ENCODE data around the gene CACNA1C.

Gene CACNA1C

DNA sequence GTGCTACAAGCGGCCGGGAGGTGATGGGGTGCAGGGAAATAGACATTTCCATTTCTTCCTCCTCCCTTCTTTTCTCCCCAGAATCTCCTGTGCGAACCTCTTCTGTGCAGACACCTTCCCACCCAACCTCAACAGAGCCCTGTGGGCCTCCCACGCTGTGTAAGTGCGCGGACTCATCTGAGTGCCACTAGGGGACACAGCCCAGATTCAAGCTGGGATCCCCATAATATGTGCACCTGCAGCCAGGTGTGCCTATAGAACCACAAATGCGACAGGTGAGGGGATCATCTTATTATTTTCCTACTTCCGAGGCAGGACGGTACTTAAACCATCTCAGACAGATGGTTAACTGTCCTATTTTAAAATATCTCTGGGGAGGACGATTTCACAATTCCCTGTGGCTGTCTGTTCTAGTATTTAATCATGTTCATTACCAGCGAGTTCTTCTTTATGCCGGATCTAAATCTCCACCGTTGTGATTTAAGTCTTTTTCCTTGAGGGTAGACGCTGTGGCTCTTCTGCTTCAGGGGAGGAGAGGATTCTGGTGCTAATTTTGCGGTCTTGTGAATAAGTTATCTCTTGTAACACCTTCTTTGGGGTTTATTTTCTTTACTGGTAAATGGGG lies 17.2 kb upstream of the CACNA1C start:
- DNase-seq: no peak

- DNase-seq: no peak
Observed at GRCh38 chr12:2039034-2039433, 13.8 kb upstream of the CACNA1C start.

GRCh38 chr12:2043054-2043453 lies 9.7 kb upstream of the CACNA1C start:
- no peak for DNase-seq

GRCh38 chr12:2044165-2044564 lies 8.6 kb upstream of the CACNA1C start:
- no peak for DNase-seq

DNA sequence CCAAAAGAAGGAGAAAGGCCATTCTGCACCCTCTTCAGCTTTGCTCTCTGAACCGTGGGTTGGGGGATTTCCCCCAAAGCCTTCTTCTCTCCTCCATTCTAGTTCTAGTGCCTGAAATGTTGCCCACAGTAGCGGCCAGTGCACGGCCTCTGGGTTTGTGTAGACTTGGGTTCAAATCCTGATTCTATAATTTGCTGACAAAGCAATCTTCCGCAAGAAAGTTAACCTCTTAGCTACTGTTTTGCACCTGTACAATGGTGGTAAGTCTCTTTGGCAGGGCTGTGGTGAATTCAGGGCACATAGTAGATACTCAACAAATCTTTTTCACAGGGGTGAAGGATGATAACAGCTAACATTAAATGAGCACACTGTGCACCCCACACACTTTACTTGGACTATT lies 5.8 kb upstream of the CACNA1C start:
- DNase-seq: no peak

DNA sequence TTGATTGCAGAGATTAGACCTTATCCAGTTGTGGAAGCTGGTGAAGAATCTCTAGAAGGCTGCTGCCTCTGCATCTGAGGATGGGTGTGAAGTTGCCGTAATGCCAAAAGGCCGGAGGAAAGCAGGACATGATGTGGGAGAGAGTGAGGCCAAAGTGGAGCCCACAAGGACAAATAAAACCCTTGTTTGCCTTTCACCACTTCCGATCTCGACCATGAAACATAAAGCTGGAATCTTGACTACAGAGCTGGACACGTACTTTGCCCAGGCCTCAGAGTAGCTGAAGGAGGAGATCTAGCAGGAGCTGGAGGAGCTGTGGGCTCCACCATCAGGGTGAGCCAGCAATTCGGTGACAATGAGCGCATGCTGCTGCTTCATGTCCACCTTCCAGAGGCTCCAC lies 5.0 kb upstream of the CACNA1C start:
- no peak for DNase-seq

DNA sequence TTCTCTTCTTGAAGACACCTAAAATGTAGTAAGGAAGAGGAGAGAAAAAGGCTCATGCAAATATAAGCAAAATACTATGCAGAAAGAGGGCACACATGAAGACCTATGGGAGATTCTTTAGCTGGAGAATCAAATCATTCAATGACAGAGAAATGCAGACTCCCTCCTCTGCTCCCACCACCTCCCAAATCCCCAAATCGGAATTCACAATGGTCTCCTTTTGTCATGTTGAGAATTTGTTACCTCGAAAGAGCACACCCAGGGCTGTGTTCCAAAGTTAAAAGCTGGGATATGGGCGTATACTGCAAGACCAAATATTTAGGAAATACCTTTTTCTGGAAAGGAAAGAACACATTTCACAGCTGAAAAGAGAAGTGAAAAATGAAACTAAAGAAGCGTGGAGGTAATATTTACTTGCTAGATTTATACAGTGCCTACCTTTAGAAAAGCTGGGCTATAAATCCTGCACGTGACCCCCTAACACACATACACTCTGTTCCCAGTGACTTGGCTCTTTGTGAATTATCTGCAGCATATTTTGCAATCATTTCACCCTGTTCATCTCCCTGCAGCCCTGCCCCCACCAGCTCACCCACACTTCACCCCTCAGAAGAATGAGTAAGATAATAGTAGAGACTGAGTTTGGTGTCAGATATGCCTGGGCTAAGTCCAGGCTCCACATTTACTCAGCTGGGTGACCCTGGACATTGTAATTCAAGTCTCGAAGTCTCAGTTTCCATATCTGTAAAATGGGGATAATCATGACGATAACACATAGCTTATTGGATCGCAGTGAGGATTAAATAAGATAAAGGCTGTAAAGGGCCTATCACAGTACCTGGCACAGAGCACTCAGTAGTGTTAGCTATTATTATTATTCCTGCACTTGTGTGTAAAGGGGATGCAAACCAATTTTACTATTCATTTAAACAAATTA lies 2.9 kb upstream of the CACNA1C start:
- no peak for DNase-seq

- DNase-seq: no peak
Observed at GRCh38 chr12:2051700-2052621, 826 bp upstream of the CACNA1C start.

GRCh38 chr12:2053691-2054090 lies 904 bp downstream of the CACNA1C start:
- DNase-seq: no peak

GRCh38 chr12:2054091-2055018 lies 1.6 kb downstream of the CACNA1C start:
- DNase-seq: no peak

- DNase-seq: peak; percentile 78
Observed at GRCh38 chr12:2057041-2057794, 4.4 kb downstream of the CACNA1C start.

GRCh38 chr12:2057795-2058408 lies 5.1 kb downstream of the CACNA1C start:
- no peak for DNase-seq

DNA sequence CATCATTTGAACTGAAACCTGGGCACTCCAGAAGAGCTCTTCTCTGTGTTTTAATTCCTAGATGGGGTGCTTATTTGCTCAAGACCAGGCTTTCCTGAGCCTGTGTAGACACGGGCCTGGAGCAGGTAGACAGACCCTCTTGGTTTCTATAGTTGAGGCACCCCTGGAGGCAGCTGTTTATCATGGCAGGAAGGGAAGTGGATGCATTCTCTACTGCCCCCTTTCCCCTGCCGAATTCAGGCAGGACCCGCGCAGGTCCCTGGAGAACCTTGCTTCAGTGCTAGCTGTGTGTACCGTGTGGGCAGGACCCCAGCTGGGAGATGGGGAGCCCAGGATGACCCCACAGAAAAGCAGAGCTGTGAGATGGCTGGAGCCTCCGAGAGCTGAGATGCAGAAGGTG lies 6.0 kb downstream of the CACNA1C start:
- DNase-seq: no peak

- no peak for DNase-seq
Observed at GRCh38 chr12:2061402-2061801, 8.6 kb downstream of the CACNA1C start.

DNA sequence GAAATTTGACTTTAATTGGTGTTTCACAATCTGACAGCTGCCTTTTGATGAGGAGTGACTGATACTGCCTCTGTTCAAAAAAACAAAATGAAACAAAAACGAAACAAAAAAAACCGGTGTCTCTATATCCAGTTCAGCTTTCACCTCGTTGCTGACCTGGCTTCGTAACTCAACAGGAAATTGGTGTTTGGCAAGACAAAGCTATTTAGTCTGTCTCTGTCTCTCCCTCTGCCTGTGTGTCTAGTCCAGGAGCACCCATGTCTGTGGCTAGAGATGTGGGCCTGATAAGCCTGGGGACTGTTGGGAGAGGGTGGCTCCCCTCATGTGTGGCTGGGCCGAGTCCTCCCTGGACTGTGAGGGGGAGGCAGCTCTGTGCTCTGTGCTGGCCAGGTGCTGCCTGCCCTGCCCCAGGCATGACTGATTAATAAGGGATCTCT lies 11.3 kb downstream of the CACNA1C start:
- DNase-seq: no peak

DNA sequence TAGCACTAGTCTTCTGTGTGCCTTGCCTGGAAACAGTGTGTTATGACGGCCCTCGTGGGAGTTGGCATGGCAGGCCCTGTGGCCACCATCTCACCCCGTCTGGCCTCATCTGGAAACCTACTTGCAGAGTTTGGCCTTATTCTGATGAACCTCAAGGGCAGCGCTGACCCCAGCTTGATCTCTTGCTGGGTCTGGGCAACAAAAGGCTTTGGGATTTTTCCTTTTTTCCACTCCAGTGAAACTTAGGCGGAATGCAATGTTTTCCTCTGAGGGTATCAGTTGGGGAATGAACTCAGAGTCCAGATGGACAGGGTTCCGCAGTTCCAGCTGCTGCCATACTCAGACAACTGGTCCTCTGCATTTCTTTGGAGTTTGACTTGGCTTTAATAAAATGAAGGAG lies 15.9 kb downstream of the CACNA1C start:
- no peak for DNase-seq

DNA sequence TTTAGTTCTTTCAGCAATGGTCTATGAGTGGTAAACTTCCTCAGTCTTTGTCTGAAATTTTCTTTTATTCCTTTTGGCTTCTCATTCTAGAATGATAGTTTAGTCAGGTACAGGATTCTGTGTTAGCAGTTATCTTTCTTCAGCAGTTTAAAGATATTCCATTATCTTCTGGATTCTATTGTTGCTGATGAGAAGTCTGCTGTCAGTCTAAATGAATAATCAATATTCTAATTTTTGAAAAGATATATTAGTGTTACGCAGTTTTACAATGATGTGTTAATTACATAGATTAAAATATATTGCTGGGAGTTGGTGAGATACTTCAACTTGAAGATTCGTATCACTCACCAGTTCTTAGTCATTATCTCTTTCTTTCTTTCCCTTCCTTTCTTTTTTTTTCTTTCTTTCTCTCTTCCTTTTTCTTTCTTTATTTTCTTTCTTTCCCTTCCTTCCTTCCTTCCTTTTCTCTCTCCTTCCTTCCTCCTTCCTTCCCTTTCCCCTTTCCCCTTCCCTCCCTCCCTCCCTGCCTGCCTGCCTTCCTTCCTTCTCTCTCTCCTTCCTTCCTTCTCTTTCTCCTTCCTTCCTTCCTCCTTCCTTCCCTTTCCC lies 17.8 kb downstream of the CACNA1C start:
- no peak for DNase-seq

DNA sequence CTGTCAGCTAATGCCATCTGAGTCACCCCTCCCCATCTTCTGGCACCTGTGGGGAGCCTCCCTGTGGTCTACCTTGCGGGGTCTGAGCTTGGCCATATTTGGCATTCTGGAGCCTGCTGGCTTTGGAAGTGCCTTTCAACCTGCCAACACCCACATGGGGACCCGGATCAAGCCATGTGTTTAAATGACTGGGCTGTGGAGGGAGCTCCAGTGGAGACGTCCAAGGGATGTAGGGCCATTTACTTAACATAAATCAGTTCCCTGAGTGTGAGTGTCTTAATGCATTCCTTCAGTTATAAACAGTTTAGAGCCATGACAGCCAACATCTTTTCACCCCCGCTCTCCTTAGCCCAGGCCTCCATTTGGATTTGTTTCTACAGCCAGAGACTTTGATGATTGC lies 22.0 kb downstream of the CACNA1C start:
- DNase-seq: no peak

DNA sequence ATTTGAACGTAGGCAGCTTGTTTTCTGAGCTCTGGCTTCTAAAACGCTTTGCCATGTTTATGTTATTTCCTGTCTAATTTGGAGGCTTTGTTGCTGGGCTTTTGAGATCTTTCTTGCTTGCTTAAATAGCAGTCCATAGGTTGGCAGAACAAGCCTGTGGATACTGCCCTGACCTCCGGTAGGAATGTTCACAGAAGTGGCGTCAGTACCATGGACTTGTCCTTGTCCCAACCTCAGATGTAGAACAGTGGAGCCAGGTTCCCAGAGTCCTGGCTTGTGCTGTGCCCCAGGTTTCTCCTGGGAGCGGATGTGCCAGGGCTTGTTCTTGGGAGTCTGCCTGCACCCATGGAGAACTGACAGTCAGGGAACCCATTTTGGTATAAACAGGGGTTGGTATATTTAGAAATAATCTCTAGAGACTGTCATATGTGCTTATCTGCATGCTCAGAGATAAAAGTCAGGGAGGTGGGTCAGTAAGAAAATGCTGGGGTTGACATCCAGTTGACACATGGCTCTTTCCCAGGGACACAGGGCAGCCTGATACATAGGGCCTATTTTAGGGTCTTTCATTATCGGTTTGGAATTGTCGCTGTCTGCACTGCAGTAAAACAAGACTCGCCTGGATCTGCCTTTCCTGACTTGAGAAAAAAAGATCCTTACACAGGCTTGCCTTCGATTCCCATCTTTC lies 22.9 kb downstream of the CACNA1C start:
- DNase-seq: no peak

- no peak for DNase-seq
Observed at GRCh38 chr12:2076196-2076570, 23.4 kb downstream of the CACNA1C start.

Measured in stimulated activated CD8-positive, alpha-beta memory T cell treated with anti-CD3 and anti-CD28 coated beads, Interleukin-4, amount 100 ng/mL, for 48 hours (primary cell).